WTC11 (cell line): Measurements from ENCODE around the gene CENPU. TPM values are rescaled to one million over a fixed set of nuclear protein-coding genes. Genes with fewer than 3 reads are reported as not detected.

Experiments used
- ATAC-seq: fragments of 200-7000 bp; cut with Tn5 transposase; 2 replicates; pipeline ENCODE4 v1.10.0; 2021; ENCODE audit warnings: mild to moderate bottlenecking, moderate library complexity
- Bru-seq: library from RNA; stranded (reverse); fragments of 400-500 nt; gene quantifications from one replicate; lab custom pipeline; 2021; lab: Mats Ljungman, UMichigan
- CTCF ChIA-PET: fragments of 300-600 bp; sonication (Branson Sonifier 250); formaldehyde crosslinking; loops from one replicate; lab custom pipeline; 2021; ENCODE audit warnings: antibody characterized with exemption; lab: Charles Lee
- POLR2A ChIA-PET: fragments of 350-600 bp; sonication (Branson Sonifier 250); formaldehyde crosslinking; loops from one replicate; lab custom pipeline; 2021; ENCODE audit warnings: antibody characterized with exemption; lab: Charles Lee
- DNase-seq: peaks from one replicate; pipeline ENCODE4 v3.0.0; 2021; ENCODE audit warnings: low spot score
- H3K27ac Mint-ChIP-seq: 2 replicates; pipeline ENCODE4 v1.8.0; 2021; ENCODE audit warnings: mixed read lengths
- H3K27me3 Mint-ChIP-seq: 2 replicates; pipeline ENCODE4 v1.8.0; 2021; ENCODE audit warnings: low read depth, mild to moderate bottlenecking, moderate library complexity, mixed read lengths
- H3K36me3 Mint-ChIP-seq: 2 replicates; pipeline ENCODE4 v1.8.0; 2021; ENCODE audit warnings: mixed read lengths
- H3K4me1 Mint-ChIP-seq: 2 replicates; pipeline ENCODE4 v1.8.0; 2022; ENCODE audit warnings: mixed read lengths
- H3K4me3 Mint-ChIP-seq: 2 replicates; pipeline ENCODE4 v1.8.0; 2021; ENCODE audit warnings: mild to moderate bottlenecking, moderate library complexity, mixed read lengths
- H3K9me3 Mint-ChIP-seq: 2 replicates; pipeline ENCODE4 v1.8.0; 2021; ENCODE audit warnings: mixed read lengths
- ESRRA ChIP-seq: sonication (generic); formaldehyde crosslinking; IDR thresholded peaks from 2 replicates; pipeline ENCODE4 v1.8.1; 2022; ENCODE audit warnings: mild to moderate bottlenecking, missing genetic modification reagents, borderline replicate concordance
- GRHL2 ChIP-seq: fragments of 250-450 bp; sonication (Bioruptor Pico); IDR thresholded peaks from 2 replicates; pipeline ENCODE4 v1.8.0; 2022; ENCODE audit warnings: mild to moderate bottlenecking, moderate library complexity; ENCODE audit not compliant: insufficient replicate concordance, severe bottlenecking
- MYBL2 ChIP-seq: sonication (generic); formaldehyde crosslinking; IDR thresholded peaks from 2 replicates; pipeline ENCODE4 v1.8.1; 2023; ENCODE audit warnings: mild to moderate bottlenecking, moderate library complexity, missing genetic modification reagents
- ZNF232 ChIP-seq: sonication (generic); formaldehyde crosslinking; IDR thresholded peaks from 2 replicates; pipeline ENCODE4 v1.8.0; 2022; ENCODE audit warnings: mild to moderate bottlenecking, missing genetic modification reagents
- long read RNA-seq, 3 experiments: library from RNA in 1 of 3; library from capped mRNA in 1 of 3; library from polyadenylated mRNA in 1 of 3; unstranded in 2 of 3; stranded (forward) in 1 of 3; transcript quantifications; one replicate each; pipeline ENCODE4 v2.0.0, GENCODE V29; 2021
- total RNA-seq: library from RNA; stranded (reverse); gene quantifications from 3 replicates; pipeline ENCODE4 v1.2.3, GENCODE V29; 2021
- TF ChIP-seq, protein P1 (sequence below): sonication (generic); formaldehyde crosslinking; IDR thresholded peaks from 2 replicates; pipeline ENCODE4 v1.8.1; 2023; ENCODE audit warnings: mild to moderate bottlenecking, missing genetic modification reagents, borderline replicate concordance
- TF ChIP-seq, protein P2 (sequence below): sonication (generic); formaldehyde crosslinking; IDR thresholded peaks from 2 replicates; pipeline ENCODE4 v1.8.1; 2022; ENCODE audit warnings: missing genetic modification reagents, borderline replicate concordance
- TF ChIP-seq, protein P3 (sequence below): sonication (generic); formaldehyde crosslinking; IDR thresholded peaks from 2 replicates; pipeline ENCODE4 v1.8.0; 2023; ENCODE audit warnings: missing genetic modification reagents
- TF ChIP-seq, protein P4 (sequence below): fragments of 250-450 bp; sonication (Bioruptor Pico); conservative IDR thresholded peaks from 2 replicates; pipeline ENCODE4 v1.9.0; 2021; ENCODE audit warnings: mild to moderate bottlenecking
- TF ChIP-seq, protein P5 (sequence below): fragments of 250-450 bp; sonication (Bioruptor Pico); IDR thresholded peaks from 2 replicates; pipeline ENCODE4 v1.8.0; 2021; ENCODE audit warnings: mild to moderate bottlenecking
- TF ChIP-seq, protein P6 (sequence below): sonication (generic); formaldehyde crosslinking; IDR thresholded peaks from 2 replicates; pipeline ENCODE4 v1.8.0; 2022; ENCODE audit warnings: missing genetic modification reagents
- TF ChIP-seq, protein P7 (sequence below): sonication (generic); formaldehyde crosslinking; IDR thresholded peaks from 2 replicates; pipeline ENCODE4 v1.8.0; 2023; ENCODE audit warnings: mild to moderate bottlenecking, missing genetic modification reagents

Gene CENPU, protein sequence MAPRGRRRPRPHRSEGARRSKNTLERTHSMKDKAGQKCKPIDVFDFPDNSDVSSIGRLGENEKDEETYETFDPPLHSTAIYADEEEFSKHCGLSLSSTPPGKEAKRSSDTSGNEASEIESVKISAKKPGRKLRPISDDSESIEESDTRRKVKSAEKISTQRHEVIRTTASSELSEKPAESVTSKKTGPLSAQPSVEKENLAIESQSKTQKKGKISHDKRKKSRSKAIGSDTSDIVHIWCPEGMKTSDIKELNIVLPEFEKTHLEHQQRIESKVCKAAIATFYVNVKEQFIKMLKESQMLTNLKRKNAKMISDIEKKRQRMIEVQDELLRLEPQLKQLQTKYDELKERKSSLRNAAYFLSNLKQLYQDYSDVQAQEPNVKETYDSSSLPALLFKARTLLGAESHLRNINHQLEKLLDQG
- total RNA-seq (52.9 to 60.5 TPM (median 53.4 TPM) in 3 replicates), Bru-seq, nascent RNA (percentile 92 among the genes with signal in this experiment)
- long read RNA-seq, experiment 1, transcript CENPU-205 (12 exons, 1,549 nt): minor isoform, 28 of 245 reads
- long read RNA-seq, experiment 1, transcript CENPU-201 (13 exons, 1,998 nt): major isoform, 184 of 245 reads
- long read RNA-seq, experiment 1, partial matches to known transcripts: 15 of 245 reads
- long read RNA-seq, experiment 1, other reads (novel, unspliced or antisense): 18 of 245 reads
- long read RNA-seq, experiment 2, transcript CENPU-201 (13 exons, 1,998 nt): major isoform, 31 of 78 reads
- long read RNA-seq, experiment 2, partial matches to known transcripts: 21 of 78 reads
- long read RNA-seq, experiment 2, other reads (novel, unspliced or antisense): 20 of 78 reads
- long read RNA-seq, experiment 3, transcript CENPU-205 (12 exons, 1,549 nt): minor isoform, 18 of 307 reads
- long read RNA-seq, experiment 3, transcript CENPU-201 (13 exons, 1,998 nt): major isoform, 267 of 307 reads
- long read RNA-seq, experiment 3, partial matches to known transcripts: 8 of 307 reads
- long read RNA-seq, experiment 3, other reads (novel, unspliced or antisense): 13 of 307 reads

DNA sequence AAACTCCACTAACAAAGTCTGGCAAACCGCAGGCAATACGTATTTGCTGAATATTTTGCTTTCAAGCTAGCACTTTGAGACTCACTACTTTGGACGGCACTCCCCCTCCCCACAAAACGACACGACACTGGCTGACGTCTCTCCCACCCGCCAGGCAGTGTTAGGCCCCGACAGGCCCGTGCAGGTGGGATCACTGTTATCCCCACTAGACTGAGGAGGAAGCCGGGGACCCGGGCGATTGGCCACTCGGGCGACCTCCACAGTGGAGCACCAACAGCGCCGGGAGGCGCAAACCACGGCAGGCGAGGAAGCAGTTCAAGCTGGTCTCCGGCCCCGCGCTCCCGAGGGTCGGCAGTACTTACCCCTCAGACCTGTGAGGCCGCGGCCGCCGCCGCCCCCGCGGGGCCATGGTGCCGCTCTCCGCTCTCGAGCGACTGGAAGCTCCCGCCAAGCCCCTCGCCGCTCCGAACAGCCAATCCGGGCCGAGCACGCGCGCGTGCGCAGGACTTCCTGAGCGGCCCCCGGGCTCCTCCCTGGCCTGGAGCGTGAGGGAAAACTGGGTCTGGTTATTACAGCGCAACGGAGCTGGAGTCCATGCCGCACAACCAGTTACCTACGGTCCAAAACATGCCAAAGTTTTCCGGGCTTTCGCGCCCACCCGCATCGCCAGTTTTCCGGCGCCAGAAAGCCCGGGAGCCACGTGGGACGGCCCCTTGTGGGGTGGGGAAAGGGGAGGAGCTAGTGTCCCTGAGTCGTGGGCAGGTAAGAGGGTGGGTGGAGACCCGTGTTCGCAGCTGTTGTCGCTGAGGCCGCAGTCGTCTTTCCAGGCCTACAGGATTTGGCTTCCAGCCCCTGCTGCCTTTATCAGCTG lies at the start of gene CENPU:
Gene CENPU, minus strand, starts transcription at position 443 of the 871 bp plus-strand sequence. Its CDS starts 34 bp downstream, at position 409.
- Mint-ChIP-seq H3K27ac (peak within 1 kb of the TSS; percentile 92), H3K9me3 (peaks cover 4% of the 10 kb centered on the region; the same call in 1 of the 2 replicates), H3K27me3 (peaks cover 8% of the 10 kb centered on the region), H3K4me1 (peaks cover 36% of the 10 kb centered on the region), H3K4me3 (peak within 1 kb of the TSS; percentile 91), H3K36me3 (peaks cover 18% of the 10 kb centered on the region)
- ATAC-seq: peak; percentile 95
- CTCF ChIA-PET: interaction anchor here (0.6 to 2.2 kb wide), 13 partner anchors 12 to 470 kb away, joined by 3 to 20 read pairs (median 7); partner anchors contain the start of genes CASP3, HELT, PRIMPOL and SLC25A4
- POLR2A ChIA-PET: interaction anchor here (0.5 to 2.2 kb wide), 12 partner anchors 12 to 1897 kb away, joined by 3 to 16 read pairs (median 4); partner anchors contain the start of genes CASP3, IRF2 and PRIMPOL
- peak; percentile 97 for DNase-seq
- TF ChIP-seq, protein P1, sequence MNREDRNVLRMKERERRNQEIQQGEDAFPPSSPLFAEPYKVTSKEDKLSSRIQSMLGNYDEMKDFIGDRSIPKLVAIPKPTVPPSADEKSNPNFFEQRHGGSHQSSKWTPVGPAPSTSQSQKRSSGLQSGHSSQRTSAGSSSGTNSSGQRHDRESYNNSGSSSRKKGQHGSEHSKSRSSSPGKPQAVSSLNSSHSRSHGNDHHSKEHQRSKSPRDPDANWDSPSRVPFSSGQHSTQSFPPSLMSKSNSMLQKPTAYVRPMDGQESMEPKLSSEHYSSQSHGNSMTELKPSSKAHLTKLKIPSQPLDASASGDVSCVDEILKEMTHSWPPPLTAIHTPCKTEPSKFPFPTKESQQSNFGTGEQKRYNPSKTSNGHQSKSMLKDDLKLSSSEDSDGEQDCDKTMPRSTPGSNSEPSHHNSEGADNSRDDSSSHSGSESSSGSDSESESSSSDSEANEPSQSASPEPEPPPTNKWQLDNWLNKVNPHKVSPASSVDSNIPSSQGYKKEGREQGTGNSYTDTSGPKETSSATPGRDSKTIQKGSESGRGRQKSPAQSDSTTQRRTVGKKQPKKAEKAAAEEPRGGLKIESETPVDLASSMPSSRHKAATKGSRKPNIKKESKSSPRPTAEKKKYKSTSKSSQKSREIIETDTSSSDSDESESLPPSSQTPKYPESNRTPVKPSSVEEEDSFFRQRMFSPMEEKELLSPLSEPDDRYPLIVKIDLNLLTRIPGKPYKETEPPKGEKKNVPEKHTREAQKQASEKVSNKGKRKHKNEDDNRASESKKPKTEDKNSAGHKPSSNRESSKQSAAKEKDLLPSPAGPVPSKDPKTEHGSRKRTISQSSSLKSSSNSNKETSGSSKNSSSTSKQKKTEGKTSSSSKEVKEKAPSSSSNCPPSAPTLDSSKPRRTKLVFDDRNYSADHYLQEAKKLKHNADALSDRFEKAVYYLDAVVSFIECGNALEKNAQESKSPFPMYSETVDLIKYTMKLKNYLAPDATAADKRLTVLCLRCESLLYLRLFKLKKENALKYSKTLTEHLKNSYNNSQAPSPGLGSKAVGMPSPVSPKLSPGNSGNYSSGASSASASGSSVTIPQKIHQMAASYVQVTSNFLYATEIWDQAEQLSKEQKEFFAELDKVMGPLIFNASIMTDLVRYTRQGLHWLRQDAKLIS (CRISPR knock-in tag): 0 out of 2 replicates have a peak, but pooled peaks have one; percentile 78
- TF ChIP-seq GRHL2 (CRISPR knock-in tag) (no peak), ESRRA (CRISPR knock-in tag) (peak; percentile 87; the same call in 1 of the 2 replicates), ZNF232 (CRISPR knock-in tag) (0 out of 2 replicates have a peak, but pooled peaks have one; percentile 23), MYBL2 (CRISPR knock-in tag) (peak; percentile 86)
- TF ChIP-seq, protein P2, sequence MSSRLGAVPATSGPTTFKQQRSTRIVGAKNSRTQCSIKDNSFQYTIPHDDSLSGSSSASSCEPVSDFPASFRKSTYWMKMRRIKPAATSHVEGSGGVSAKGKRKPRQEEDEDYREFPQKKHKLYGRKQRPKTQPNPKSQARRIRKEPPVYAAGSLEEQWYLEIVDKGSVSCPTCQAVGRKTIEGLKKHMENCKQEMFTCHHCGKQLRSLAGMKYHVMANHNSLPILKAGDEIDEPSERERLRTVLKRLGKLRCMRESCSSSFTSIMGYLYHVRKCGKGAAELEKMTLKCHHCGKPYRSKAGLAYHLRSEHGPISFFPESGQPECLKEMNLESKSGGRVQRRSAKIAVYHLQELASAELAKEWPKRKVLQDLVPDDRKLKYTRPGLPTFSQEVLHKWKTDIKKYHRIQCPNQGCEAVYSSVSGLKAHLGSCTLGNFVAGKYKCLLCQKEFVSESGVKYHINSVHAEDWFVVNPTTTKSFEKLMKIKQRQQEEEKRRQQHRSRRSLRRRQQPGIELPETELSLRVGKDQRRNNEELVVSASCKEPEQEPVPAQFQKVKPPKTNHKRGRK: no peak
- TF ChIP-seq, protein P3, sequence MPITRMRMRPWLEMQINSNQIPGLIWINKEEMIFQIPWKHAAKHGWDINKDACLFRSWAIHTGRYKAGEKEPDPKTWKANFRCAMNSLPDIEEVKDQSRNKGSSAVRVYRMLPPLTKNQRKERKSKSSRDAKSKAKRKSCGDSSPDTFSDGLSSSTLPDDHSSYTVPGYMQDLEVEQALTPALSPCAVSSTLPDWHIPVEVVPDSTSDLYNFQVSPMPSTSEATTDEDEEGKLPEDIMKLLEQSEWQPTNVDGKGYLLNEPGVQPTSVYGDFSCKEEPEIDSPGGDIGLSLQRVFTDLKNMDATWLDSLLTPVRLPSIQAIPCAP: 0 out of 2 replicates have a peak, but pooled peaks have one; percentile 19
- TF ChIP-seq, protein P4, sequence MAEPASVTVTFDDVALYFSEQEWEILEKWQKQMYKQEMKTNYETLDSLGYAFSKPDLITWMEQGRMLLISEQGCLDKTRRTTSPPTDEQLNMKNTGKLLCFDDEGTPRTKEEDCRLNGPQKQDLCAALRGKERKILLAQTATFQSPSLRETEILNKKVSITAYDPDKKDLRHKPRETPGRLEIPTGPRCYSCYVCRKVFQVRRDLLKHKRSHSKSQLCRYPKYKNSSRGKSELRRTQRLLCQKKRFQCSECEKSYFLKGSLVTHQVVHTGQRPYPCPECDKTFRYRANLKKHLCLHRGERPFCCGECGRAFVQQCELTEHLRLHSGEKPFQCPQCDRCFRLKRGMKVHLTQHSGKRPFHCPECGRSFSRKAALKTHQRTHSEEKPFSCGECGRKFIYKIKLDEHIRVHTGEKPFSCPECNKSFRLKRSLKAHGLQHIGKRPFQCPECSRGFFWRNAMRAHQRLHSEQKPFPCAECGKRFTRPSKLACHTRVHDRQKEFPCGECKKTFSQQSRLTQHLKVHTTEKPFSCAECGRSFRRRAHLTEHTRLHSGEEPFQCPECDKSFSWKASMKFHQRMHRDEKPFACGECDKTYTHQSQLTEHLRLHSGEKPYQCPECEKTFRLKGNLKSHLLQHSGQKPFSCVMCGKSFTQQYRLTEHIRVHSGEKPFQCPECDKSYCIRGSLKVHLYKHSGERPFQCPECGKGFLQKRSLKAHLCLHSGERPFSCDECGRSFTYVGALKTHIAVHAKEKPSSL (CRISPR knock-in tag): no peak
- TF ChIP-seq, protein P5, sequence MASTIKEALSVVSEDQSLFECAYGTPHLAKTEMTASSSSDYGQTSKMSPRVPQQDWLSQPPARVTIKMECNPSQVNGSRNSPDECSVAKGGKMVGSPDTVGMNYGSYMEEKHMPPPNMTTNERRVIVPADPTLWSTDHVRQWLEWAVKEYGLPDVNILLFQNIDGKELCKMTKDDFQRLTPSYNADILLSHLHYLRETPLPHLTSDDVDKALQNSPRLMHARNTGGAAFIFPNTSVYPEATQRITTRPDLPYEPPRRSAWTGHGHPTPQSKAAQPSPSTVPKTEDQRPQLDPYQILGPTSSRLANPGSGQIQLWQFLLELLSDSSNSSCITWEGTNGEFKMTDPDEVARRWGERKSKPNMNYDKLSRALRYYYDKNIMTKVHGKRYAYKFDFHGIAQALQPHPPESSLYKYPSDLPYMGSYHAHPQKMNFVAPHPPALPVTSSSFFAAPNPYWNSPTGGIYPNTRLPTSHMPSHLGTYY (CRISPR knock-in tag): no peak
- TF ChIP-seq, protein P6, sequence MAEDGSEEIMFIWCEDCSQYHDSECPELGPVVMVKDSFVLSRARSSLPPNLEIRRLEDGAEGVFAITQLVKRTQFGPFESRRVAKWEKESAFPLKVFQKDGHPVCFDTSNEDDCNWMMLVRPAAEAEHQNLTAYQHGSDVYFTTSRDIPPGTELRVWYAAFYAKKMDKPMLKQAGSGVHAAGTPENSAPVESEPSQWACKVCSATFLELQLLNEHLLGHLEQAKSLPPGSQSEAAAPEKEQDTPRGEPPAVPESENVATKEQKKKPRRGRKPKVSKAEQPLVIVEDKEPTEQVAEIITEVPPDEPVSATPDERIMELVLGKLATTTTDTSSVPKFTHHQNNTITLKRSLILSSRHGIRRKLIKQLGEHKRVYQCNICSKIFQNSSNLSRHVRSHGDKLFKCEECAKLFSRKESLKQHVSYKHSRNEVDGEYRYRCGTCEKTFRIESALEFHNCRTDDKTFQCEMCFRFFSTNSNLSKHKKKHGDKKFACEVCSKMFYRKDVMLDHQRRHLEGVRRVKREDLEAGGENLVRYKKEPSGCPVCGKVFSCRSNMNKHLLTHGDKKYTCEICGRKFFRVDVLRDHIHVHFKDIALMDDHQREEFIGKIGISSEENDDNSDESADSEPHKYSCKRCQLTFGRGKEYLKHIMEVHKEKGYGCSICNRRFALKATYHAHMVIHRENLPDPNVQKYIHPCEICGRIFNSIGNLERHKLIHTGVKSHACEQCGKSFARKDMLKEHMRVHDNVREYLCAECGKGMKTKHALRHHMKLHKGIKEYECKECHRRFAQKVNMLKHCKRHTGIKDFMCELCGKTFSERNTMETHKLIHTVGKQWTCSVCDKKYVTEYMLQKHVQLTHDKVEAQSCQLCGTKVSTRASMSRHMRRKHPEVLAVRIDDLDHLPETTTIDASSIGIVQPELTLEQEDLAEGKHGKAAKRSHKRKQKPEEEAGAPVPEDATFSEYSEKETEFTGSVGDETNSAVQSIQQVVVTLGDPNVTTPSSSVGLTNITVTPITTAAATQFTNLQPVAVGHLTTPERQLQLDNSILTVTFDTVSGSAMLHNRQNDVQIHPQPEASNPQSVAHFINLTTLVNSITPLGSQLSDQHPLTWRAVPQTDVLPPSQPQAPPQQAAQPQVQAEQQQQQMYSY: peak; percentile 100
- TF ChIP-seq, protein P7, sequence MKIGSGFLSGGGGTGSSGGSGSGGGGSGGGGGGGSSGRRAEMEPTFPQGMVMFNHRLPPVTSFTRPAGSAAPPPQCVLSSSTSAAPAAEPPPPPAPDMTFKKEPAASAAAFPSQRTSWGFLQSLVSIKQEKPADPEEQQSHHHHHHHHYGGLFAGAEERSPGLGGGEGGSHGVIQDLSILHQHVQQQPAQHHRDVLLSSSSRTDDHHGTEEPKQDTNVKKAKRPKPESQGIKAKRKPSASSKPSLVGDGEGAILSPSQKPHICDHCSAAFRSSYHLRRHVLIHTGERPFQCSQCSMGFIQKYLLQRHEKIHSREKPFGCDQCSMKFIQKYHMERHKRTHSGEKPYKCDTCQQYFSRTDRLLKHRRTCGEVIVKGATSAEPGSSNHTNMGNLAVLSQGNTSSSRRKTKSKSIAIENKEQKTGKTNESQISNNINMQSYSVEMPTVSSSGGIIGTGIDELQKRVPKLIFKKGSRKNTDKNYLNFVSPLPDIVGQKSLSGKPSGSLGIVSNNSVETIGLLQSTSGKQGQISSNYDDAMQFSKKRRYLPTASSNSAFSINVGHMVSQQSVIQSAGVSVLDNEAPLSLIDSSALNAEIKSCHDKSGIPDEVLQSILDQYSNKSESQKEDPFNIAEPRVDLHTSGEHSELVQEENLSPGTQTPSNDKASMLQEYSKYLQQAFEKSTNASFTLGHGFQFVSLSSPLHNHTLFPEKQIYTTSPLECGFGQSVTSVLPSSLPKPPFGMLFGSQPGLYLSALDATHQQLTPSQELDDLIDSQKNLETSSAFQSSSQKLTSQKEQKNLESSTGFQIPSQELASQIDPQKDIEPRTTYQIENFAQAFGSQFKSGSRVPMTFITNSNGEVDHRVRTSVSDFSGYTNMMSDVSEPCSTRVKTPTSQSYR: no peak; the same call in 1 of the 2 replicates
